ENCODE results near the gene PLEKHG5.
"Not testable (repeated sequence)": the region's sequence is repeated elsewhere in the genome, so short reads cannot be mapped to it uniquely, and the experiment has no call there.

The PLEKHG5 gene

DNA sequence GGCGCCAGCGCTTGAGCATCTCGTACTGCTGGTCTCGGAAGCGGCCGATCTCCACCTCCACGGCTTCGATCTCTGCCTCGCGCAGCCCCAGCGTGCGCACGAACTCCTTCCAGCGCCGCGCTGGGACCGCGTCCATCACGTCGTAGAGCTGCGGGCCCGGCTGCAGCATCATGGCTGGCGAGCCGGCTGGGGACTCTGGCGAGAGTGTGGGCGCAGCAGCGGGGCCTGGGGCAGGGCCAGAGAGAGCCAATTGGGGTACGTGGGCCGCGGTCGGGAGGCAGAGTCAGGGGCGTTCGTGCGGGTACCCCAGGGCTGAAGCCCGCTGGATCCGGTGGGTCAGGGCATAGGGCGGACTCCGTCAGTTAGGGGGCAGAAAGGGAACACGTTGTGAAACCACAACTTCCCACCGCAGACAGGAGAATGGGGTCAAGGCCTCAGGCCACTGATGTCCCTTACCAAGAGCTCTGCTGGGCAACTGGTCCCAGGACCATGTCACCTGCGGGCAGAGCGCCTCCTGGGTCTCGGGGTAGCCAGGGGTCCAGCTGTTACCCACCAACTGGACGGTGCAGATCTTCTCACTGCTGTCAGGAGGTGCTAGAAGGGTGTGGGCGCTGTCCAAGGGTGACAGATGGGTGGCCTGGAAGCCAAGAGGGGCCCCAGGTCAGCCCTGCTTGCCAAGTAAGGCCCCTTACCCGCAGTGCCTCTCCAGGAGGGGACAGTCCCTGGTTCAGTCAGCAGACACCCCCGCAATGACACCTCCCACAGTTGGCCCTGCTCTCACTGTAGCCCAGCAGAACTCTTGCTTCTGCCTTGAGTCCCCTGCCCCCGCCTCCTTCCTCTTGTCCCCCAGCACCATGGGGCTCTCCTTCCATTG, 29.7 kb downstream of the PLEKHG5 start:
- DNase-seq: no peak

DNA sequence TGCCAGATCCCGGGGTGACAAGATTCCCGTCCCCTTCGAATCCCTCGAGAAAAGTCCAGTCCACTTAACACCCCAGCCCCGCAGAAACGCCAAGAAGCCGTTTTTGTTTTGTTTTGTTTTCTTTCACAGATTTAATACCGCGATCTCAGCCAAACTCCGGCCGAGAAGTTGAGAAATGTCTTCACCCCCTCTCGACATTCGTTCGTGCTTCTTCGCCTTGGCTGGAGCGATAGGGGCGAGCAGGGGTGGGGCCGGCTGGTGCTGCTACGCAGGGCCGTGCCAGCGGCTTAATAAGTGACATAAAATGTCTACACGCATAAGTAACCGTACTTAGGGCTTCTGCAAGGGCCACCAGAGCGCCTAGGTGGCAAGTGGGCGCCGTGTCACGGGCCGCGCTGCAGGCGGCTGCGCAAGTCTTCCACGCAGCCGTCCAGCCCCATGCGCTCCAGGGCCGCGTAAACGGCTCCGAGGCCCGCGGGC, 30.4 kb downstream of the PLEKHG5 start:
- no peak for DNase-seq

DNA sequence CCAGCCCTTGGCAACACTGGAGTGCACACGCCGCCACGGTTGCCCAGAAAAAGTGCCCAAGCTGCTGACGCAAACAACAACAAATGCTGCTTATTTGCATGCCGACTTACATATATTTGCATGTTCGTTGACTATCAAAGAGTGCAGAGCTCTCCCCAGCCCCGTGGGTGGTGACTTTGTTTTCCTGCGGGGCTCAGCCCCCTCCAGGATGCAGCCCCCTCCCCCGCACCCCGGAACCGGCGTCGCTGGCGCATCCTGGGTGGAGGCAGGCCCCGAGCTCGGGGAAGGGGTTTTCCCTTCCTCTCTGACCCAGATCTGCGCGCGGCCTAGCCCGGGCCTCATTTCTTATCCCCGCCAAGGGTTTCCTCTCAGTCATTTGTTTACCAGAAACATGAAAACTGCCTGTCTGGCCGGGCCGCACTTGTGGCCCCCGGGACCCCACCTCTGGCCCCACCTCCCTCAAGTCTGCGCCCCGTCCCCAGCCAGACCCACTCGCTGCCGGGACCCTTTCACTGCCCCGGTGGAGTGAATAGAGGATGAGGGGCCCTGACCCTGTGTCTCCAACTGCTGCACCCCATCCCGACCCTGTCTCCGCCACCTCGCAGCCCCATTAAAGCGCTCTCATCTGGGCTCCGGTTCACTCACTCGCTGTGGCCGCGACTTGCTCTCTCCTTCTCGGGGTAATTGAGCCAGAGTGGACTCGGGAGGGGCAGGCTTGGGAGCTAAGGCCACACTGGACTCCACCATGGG, 31.0 kb downstream of the PLEKHG5 start:
- no peak for DNase-seq

DNA sequence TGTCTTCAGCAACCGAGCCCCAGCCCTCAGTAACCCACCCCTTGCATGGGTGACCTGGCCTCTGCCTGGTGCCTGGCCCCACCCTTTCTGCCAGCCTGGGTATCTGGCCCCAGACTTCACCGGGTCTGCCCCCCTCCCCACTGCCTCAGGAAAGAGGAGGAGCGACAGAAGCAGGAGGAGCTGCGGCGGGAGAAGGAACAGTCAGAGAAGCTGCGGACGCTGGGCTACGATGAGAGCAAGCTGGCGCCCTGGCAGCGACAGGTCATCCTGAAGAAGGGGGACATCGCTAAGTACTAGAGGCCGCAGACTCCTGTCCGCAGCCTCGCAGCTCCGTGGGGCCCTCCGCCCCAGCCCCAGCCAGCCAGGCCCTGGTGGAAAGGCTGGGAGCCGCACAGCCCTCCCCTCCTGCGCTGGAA, 31.6 kb downstream of the PLEKHG5 start:
- DNase-seq: no peak

DNA sequence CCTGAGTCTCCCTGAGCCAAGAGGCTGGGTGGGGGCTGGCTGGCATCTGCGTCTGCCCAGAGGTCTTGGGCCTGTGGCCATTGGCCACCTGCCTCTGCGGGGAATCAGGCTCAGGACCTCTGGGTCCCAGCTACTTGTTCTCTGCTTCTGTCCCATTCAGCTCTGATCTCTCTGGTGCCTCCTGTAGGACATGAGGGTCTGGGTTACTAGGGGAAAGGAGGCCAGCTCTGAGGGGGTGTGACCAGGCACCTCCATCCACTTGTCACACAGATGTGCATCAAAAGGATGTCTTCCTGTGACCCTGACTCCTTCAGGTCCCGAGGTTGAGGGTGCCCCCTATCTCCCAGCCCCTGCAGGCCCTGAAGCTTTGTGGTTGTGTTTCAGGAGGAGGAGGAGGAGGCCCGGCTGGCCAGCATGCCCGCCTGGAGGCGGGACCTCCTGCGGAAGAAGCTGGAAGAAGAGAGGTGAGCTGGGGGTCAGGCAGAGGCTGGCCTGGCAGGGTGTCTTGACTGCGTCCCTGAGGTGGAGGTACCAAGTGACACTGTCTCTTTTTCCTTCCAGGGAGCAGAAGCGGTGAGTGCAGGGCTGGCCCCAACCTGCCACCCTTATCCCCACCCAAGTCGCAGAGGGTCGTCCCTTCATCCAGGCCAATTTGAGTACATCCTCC, 34.5 kb downstream of the PLEKHG5 start:
- DNase-seq: no peak

DNA sequence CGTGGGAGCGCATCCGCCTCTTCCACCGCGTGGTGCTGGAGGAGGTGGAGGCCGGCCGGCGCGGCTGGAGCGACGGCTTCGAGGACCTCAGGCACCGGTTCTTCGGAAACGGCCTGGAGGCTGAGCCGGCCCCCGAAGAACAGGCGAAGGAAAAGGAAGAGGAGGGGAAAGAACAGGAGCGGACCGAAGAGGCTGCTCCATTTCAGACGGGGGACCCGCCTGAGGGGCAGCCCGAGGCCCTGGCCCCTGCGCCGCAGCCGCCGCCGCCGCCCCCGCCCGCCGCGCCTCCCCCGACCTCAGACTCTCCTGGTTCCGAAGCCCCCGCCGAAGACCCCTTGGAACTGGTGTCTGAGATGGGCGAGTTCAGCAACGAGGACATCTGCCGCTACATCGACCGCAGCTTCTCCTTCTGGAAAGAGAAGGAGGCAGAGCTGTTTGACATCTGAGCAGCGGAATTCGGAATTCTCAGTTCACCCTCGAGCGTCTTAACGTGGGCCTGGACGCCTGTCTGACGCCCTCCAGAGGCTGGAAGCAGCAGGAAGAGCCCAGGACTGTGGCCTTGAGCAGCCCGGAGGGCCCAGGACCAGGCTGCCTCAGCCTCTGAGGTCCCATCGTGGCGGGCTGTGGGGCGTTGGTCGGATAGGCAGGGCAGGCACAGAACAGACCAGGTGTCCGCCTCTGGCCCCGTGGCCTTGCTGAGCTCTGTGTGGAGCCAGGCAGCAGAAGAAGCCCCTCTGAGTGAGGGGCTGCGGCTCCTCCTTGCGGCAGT, 35.5 kb downstream of the PLEKHG5 start:
- peak; percentile 8 for DNase-seq

DNA sequence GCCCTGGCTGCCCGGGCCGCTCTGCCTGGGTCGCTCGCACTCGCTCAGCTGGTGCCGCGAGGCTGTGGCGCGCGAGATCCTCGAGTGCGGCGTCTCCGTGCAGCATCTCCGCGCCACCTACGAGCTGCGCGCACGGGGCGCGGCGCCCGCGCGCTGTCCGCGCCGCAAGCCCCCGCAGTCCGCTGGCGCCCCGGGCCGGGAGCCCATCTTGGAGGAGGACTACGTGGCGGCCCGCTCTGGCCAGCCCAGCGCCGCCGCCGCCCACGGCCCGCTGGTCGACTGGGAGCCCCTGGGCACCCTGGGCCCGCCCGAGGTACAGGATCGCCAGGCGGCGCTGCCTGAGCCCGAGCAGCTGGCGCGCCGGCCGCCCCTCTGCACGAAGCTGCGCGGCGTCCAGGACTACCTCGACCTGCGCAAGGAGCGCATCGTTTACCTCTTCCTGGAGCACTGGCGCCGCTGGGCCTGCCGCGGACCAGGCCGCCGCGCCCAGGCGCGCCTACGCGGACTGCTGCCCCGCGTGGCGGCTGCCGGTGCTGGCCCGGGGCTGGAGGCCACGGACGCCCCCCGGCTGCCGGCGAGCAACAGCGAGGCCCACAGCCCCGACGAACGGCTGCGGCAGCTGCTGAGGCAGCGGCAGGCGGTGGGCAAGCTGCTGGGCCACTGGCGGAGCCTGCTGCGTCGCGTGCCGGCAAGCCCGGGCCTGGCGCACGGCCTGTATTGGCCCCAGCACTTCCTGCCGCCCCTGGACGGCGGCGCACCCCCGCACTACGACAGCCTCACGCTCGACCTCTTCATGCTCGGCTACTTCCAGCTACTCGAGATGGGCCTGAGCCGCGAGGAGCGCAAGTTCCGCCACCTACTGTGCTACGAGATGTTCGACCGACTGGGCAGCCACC, 36.4 kb downstream of the PLEKHG5 start:
- DNase-seq: peak; percentile 27

DNA sequence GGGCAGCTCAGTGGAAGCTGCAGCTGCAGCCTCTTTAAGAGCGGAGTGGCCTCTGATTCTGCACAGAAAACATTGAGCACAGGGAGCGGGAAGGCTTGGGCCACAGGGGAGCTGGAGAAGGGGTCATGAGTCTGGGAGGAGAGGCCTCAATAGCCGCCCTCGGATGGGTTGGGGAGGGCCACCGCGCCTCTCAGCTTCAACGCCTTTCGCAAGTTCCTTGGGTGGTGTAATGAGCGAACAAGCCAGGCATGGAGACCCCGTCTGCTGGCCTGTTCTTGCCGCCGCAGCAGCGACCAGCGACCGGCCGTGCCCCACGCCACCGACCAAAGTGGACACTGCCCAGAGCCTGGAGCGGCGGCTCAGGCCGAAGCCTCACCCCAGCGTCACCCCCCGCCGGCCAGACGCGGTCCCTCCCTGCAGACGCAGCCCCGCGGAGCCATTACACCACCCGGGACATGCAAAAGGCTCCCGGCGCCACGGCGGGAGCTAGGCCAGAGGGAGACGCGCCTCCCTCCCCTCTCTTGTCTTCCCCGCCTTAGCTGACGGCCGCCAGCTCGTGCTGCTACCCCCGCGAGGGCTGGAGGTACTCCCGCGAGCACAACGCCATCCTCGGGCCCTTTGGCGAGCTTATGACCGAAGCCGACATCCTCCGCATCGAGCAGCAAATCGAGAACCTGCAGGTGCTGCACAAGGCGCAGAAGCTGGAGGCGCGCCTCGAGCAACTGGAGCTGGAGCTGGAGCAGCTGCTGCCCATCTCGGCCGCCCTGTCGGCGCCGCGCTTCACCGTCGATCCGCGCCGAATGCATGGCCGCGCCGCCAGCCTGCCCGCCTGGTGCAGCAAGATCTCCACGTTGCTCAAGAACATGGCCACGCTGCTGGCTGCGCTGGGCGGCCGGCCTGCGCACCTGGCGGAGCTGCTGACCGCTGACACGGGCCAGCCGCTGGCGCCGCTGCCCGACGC, 37.3 kb downstream of the PLEKHG5 start:
- not testable (repeated sequence) for DNase-seq

DNA sequence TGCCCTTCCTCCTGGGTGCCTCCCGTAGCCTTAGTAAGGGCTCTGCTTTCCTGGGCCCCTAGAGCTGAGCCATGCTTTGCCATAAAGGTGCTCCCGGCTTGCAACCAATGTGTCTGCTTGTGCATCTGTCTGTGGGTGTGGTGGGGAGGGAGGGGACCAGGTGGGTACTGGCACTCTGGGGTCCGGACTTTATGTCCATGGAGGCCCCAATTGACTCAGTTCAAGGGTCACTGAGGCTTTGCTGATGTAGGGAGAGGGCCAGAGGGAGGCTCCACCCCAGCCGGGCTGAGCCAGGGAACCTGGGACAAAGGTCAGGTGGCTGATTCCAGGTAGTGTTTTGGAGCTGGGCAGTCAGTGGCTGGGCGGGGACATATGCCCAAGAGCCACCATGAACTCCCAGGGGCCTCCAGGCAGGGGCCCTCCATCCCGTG, 40.5 kb downstream of the PLEKHG5 start:
- DNase-seq: no peak

DNA sequence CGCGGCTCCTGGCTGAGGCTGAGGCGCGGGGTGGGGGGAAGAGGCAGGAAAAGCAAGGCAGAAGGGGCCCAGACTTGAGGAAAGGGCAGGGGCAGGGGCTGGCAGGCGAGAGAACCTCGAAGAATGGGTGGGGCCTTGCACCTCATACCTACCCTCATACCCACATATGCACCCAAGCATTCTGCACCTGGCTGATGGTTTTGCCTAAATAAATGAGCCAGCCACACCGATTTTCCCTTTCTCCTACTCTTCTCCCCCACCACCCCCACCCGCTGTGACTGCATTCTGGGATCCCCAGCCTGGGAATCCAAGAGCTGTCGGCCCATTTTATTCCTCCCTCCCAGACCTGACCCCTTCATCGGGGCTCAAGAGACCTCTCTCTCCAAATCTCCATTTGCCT, 41.0 kb downstream of the PLEKHG5 start:
- not testable (repeated sequence) for DNase-seq

DNA sequence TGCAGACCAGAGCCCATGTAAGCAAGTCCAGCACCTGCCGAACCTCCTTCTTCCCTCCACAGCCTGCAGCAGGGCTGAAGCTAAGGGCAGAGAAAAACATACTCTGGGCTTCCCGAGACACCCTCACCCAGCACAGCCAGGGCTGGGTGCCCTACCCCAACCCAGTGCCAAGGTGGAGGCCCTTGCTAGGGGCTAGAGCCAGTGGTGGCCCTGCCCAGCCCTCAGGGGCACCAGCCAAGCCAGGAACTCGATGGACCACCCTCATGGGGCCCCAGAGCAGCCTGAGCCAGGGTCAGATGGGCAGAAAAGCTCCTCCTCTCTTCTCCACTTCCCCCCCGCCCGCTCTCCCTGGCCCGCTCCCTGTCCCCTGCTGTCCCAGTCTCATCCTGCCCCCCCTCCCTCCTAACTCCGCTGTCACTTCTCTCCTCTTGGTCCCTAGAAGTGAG, 41.4 kb downstream of the PLEKHG5 start:
- no peak for DNase-seq

DNA sequence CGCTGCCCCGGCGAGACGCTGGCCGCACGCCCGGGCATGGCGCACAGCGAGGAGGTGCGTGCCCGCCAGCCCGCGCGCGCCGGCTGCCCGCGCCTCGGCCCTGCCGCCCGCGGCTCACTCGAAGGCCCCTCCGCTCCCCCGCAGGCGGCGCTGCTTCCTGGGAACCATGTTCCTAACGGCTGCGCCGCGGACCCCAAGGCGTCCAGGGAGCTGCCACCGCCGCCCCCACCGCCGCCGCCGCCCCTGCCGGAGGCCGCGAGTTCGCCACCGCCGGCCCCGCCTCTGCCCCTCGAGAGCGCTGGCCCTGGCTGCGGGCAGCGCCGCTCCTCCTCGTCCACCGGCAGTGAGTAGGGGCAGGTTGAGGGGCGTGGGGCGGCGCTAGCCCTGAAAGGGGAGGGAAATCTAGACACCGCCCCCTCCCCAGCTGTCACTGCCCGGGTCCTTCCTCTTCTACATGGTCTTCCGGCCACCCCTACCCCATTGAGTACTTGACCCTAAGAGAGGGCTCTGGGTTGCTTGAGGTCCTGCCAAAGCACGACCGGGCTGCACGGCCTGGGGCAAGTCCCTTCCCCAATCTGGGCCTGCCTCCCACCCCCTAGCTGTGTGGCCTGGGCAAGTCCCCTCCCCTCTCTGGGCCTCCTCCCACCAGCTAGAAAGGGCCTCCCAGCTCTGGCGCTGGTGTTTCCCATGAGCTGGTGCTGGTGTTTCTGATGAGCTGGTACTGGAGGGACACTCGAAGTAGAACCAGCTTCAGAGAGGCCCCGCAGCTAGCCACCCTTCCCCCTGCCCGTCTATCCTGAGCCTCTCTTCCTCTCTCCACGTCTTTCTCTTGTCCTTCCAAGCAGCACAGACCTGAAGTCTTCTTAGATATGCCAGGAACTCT, 42.5 kb downstream of the PLEKHG5 start:
- peak; percentile 45 for DNase-seq

DNA sequence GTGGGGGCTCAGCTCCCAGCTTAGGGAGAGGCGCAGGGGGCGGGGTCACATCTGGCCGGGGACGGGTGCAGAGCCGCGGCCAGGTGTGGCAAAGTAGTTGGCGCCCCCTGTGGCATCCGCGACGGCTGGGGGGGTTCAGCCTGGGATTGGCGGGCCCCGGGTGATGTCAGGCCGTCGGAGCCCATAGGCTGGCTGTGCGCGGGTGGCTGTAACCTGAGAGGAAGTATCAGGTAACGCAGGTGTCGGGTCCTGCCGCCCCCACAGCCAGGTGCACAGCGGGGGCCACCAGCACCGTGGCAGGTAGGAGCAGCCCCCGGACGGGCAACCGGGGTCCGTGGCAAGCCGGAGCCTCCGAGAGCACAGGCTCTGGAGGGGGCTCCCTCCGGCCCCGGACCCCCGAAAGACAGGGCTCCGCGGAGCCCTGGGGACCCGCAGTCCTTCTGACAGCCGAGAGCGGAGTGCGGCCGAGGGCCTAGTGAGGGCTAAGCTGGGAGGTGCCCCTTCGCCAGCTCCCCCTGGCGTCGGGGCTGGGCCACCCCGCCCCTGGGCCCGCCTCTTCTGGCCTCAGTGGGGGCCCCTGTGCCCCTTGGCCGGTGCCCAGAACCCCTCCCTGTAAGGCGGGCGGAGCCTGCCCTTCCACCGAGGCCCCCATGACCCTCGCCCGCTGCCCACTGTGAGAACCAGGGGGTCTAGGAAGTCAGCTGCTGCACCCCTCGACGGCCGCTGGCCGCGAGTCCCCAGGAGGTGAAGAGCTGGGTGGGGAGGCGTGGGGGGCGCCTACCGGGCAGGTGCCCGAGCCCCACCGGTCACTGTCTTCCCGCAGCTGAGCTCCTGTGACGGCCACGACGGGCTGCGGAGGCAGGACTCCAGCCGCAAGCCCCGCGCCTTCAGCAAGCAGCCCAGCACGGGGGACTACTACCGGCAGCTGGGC, 43.4 kb downstream of the PLEKHG5 start:
- no peak for DNase-seq

DNA sequence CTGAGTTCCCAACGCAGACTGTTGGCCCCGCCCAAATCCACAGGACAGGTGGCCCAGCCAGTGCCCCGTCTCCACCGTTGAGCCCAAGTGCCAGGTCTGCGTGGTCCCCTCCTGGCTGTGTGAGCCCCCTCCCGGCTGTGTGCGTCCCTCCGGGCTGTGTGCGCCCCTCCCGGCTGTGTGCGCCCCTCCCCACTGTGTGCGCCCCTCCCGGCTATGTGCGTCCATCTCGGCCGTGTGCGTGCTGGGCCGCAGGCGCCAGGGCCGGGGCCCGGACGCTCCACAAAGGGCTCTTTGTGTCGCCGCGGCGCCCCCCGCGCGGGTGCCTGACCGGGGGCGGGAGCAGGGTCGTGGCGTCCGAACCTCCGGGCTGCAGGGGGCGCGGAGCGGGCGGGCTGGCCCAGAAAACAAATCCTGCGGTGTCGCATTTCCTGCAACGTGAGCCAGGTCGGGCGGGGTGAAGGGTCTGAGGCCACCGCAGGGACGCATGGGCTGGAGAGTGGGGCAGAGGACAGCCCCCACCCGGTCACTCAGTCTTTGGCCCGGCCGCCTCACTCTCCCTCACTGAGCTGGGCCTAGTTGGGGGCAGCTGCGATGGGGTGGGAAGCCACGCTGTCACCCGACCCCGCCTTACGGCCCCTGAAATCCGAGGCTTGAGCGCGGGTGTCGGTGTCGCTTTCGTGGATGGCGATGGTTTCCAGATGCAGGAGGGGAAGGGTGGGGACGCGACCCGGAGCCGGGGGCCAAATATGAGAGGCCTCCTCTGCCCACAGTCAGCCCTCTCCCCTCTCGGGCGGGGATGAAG, 44.2 kb downstream of the PLEKHG5 start:
- DNase-seq: no peak

DNA sequence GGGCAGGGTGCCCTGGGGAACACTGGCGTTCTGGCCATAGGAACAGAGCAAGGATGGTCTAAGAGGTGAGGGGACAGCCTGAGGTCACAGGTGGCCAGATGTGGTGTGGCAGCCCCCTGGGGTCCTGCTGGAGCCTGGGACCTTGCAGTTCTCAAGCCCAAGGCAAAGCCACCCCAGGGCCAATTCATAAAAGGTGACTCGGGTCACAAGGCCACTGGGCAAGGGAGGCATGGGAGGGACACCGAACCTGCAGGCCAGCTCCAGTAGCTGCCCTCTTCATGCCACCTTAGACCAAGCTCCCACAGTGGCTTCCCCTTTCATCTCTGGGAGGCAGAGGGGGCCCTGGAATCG, 44.8 kb downstream of the PLEKHG5 start:
- no peak for DNase-seq

DNA sequence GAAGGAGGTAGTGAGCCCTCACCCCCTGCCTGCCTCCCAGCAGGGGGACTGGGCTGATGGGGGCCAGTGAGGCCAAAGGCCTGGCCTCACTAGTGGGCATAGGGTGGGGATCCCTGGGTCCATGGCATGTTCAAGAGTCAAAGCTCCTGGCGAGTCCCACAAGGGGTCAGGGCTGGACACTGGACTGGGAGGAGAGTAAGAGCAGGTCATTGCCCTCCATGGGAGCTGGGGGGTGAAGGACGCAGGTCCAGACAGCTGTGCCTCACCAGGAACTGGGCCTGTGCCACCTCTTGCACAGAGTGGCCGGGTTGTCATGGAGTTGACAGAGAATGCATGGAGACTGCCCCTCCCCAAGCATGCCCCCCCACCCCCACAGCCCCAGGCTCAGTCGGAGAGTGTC, 45.5 kb downstream of the PLEKHG5 start:
- DNase-seq: not testable (repeated sequence)

Data from right hindlimb (tissue), 1 donor.